ENCODE measurements around the gene KRR1. TPM values are rescaled to one million over a fixed set of nuclear protein-coding genes. Genes with fewer than 3 reads are reported as not detected.

The KRR1 gene
- polyA plus RNA-seq, 3 donors, result 8.0 to 14.4 (median 9.0) TPM

DNA sequence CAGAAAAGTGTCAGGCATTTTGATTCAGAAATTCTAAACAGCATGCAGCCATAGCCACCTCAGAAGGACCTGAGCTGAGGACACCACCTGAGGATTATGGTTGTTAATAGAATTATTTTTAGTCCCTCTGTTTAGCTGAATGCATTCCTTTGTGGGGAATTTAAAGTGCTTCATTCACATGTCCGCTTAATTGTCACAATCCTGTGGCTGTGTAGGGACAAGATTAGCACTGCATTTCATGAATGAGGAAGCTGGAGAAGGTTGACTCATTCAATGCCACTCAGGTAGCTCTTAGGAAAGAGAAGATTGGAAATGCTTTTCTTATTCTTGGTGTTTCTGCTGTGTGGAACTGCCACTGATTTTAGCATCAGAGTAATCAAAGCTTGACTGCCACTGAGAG, 42.0 kb upstream of the KRR1 start:
- H3K9me3 Mint-ChIP-seq, result no peaks in the 10 kb centered on the region
- H3K4me2 ChIP-seq (replicated peaks; ENCODE audit: extremely low read depth, low read length, poor library complexity, severe bottlenecking), result no peak overlapping the region

GRCh38 chr12:75551477-75551876, 40.1 kb upstream of the KRR1 start:
- no peak overlapping the region for H3K9ac ChIP-seq (ENCODE audit: insufficient read depth, low read length, poor library complexity, severe bottlenecking)
- H3K9me3 Mint-ChIP-seq, result no peaks in the 10 kb centered on the region
- TF ChIP-seq, protein P1, sequence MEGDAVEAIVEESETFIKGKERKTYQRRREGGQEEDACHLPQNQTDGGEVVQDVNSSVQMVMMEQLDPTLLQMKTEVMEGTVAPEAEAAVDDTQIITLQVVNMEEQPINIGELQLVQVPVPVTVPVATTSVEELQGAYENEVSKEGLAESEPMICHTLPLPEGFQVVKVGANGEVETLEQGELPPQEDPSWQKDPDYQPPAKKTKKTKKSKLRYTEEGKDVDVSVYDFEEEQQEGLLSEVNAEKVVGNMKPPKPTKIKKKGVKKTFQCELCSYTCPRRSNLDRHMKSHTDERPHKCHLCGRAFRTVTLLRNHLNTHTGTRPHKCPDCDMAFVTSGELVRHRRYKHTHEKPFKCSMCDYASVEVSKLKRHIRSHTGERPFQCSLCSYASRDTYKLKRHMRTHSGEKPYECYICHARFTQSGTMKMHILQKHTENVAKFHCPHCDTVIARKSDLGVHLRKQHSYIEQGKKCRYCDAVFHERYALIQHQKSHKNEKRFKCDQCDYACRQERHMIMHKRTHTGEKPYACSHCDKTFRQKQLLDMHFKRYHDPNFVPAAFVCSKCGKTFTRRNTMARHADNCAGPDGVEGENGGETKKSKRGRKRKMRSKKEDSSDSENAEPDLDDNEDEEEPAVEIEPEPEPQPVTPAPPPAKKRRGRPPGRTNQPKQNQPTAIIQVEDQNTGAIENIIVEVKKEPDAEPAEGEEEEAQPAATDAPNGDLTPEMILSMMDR (IDR thresholded peaks at IDR 0.05), result no peak
- H3K79me2 ChIP-seq (ENCODE audit: insufficient read depth, low read length), result no peaks in the 10 kb centered on the region
- no peaks in the 10 kb centered on the region for H3K4me1 ChIP-seq (ENCODE audit: control insufficient read depth in 1 of 2, insufficient read depth in 2 of 2, low read length in 2 of 2)
- no peaks in the 10 kb centered on the region for H3K36me3 Mint-ChIP-seq
- H3K4me1 Mint-ChIP-seq, result no peaks in the 10 kb centered on the region
- H3K4me2 ChIP-seq (replicated peaks; ENCODE audit: extremely low read depth, low read length, poor library complexity, severe bottlenecking), result no peak overlapping the region
- H3K27me3 ChIP-seq (ENCODE audit: control insufficient read depth in 2 of 2, insufficient read depth in 2 of 2, low read length in 2 of 2), result no peaks in the 10 kb centered on the region
- H3K4me3 ChIP-seq (replicated peaks in 1 of 3; ENCODE audit: low read depth in 2 of 3, low read length in 3 of 3), result no peak overlapping the region
- H3K27ac ChIP-seq (ENCODE audit: low read depth in 1 of 2, low read length in 2 of 2), result no peak overlapping the region
- no peaks in the 10 kb centered on the region for H4K20me1 ChIP-seq (ENCODE audit: insufficient read depth, low read length)
- H3K9me3 ChIP-seq (replicated peaks in 1 of 2; ENCODE audit: control insufficient read depth in 1 of 2, insufficient read depth in 1 of 2, low read length in 2 of 2), result no peaks in the 10 kb centered on the region
- DNase-seq, result no peak
- no peak overlapping the region for H2AFZ ChIP-seq (ENCODE audit: insufficient read depth, low read depth, low read length, poor library complexity, severe bottlenecking)
- H3K27ac Mint-ChIP-seq, result no peak overlapping the region
- H3K4me3 Mint-ChIP-seq, result no peak overlapping the region
- intact Hi-C loops (cut with micrococcal nuclease), result no loop called here
- H3K27me3 Mint-ChIP-seq (ENCODE audit: low read depth in 3 of 3), result peaks cover 3 to 10% (median 4%) of the 10 kb centered on the region in 3 donors
- no peaks in the 10 kb centered on the region for H3K36me3 ChIP-seq (replicated peaks in 1 of 2; ENCODE audit: control insufficient read depth in 1 of 2, insufficient read depth in 2 of 2, low read length in 2 of 2)

More for the DNA sequence above, 42.0 kb upstream of the KRR1 start:
- WGBS (ENCODE audit: insufficient coverage), result 40% methylated on average over 1 of the region's 1 CpG
- H3K79me2 ChIP-seq (ENCODE audit: insufficient read depth, low read length), result no peaks in the 10 kb centered on the region
- H4K20me1 ChIP-seq (ENCODE audit: insufficient read depth, low read length), result no peaks in the 10 kb centered on the region
- no peak overlapping the region for H3K4me3 ChIP-seq (replicated peaks in 1 of 3; ENCODE audit: low read depth in 2 of 3, low read length in 3 of 3)
- peak in 1 of 3 donors; percentile 6 for DNase-seq
- Mint-ChIP-seq H3K27me3 (ENCODE audit: low read depth in 3 of 3) (peaks cover 1 to 6% (median 1%) of the 10 kb centered on the region in 3 donors), H3K4me1 (no peaks in the 10 kb centered on the region), H3K36me3 (no peaks in the 10 kb centered on the region), H3K27ac (peak overlapping the region in 1 of 7 donors; percentile 70), H3K4me3 (no peak overlapping the region)
- intact Hi-C loops (cut with micrococcal nuclease), result no loop called here
- TF ChIP-seq, protein P1 (IDR thresholded peaks at IDR 0.05), result no peak
- H3K27ac ChIP-seq (ENCODE audit: low read depth in 1 of 2, low read length in 2 of 2), result no peak overlapping the region
- H3K9ac ChIP-seq (ENCODE audit: insufficient read depth, low read length, poor library complexity, severe bottlenecking), result no peak overlapping the region
- no peaks in the 10 kb centered on the region for H3K36me3 ChIP-seq (replicated peaks in 1 of 2; ENCODE audit: control insufficient read depth in 1 of 2, insufficient read depth in 2 of 2, low read length in 2 of 2)
- no peaks in the 10 kb centered on the region for H3K27me3 ChIP-seq (ENCODE audit: control insufficient read depth in 2 of 2, insufficient read depth in 2 of 2, low read length in 2 of 2)
- H3K4me1 ChIP-seq (ENCODE audit: control insufficient read depth in 1 of 2, insufficient read depth in 2 of 2, low read length in 2 of 2), result no peaks in the 10 kb centered on the region
- no peaks in the 10 kb centered on the region for H3K9me3 ChIP-seq (replicated peaks in 1 of 2; ENCODE audit: control insufficient read depth in 1 of 2, insufficient read depth in 1 of 2, low read length in 2 of 2)
- H2AFZ ChIP-seq (ENCODE audit: insufficient read depth, low read depth, low read length, poor library complexity, severe bottlenecking), result no peak overlapping the region

Data from CD14-positive monocyte (primary cell).